Bladder microvascular endothelial cell (primary cell): ENCODE results near the gene DDA1. TPM values are rescaled to one million over a fixed set of nuclear protein-coding genes. Genes with fewer than 3 reads are reported as not detected.

ENCODE experiments used
- total RNA-seq: library from RNA; depleted of rRNA; stranded (reverse); fragments of >200 nt; gene quantifications from 2 replicates; pipeline ENCODE4 v1.2.3, GENCODE V29; 2014

The DDA1 gene
- 14.4 and 38.8 TPM in 2 replicates for total RNA-seq

GRCh38 chr19:17309198-17309964 lies at the start of gene DDA1:
Gene DDA1 (plus strand): TSS chr19:17309563. CDS start chr19:17309655, 92 bp downstream.

GRCh38 chr19:17264641-17264979 lies 44.8 kb upstream of the DDA1 start, which contains the start of gene USHBP1:
Gene USHBP1 (minus strand): TSS chr19:17264745. CDS start chr19:17264299, 446 bp downstream.

GRCh38 chr19:17266975-17267788 lies 42.2 kb upstream of the DDA1 start, which contains the start of gene BABAM1:
Gene BABAM1 (plus strand): TSS chr19:17267443. CDS start chr19:17268807, 1,364 bp downstream.

DNA sequence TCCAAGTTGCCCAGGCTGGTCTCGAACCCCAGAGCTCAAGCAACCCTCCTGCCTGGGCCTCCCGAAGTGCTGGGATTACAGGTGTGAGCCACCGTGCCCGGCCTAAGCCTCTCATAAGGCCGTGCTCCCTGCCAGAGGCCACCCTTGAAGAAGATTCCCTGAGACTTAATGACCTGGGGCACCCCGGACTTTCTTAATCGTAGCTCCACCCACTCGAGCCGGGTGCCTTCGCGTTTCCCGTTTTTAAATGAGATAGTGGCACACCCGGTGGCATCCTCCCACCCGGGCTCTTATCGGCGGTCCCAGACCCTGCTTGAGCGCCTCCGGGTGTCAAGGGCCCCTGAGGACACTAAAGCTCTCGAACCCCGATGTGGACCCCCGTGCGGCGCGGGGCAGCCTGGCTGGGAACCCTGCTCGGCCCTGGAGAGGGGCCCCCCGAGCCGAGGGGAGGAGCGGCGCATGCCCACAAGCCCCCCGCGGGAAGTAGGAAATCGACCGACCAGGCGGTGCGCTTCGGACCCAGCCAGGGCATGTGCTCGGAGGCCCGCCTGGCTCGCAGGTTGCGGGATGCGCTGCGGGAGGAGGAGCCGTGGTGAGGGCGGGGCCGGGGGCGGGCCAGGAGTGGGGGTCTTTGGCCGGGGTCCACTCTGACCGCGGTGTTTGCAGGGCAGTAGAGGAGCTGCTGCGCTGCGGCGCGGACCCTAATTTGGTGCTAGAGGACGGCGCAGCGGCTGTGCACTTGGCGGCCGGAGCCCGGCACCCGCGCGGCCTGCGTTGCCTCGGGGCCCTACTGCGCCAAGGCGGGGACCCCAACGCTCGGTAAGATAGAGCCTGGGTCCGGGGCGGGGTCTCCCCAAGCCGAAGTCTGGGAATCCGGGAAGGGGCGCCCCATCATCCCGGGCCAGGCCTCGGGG lies 27.7 kb upstream of the DDA1 start, which contains the start of gene ANKLE1:
TSS of gene ANKLE1 (plus strand) at position 511 of the 914 bp plus-strand sequence. CDS start at position 531, 20 bp downstream.

DNA sequence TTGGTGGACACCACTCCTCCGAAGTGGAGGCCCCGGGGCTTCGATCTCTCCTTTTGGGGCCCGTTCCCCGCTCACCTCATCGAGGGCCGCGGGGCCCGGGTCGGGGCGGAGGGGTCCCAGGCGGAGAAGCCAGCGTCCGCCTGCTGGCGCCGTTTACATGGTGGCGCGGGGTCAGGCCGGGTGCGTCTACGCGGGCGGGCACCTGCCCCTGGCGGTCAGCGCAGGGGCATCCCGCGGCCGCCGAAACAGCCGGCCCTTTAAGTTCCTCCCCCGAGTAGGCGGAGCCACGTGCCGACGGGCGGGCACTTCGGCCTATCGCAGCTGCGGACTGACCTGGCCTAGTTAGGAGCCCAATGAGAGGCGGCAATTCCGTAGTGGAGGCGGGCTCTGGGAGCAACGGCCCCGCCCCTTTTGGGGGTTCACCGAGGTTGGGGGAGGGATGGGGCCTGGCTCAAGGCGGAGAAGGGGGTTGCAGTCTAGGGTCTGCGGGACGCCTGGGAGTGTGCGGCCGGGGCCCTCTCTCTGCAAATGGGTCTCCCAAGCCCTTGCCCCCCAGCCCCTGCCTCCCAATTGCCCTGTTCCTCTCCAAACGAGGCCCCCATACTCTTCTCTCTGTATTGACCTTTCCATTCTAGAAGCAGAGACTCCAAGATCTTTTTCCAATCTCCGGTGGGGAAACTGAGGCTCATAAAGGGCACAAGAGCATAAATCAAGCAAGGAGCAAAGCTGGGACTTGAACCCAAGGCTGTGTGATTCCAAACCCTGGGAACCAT lies 6.0 kb upstream of the DDA1 start, which contains the start of gene ABHD8:
TSS of gene ABHD8 (minus strand) at position 259 of the 773 bp plus-strand sequence. CDS start 1,809 bp downstream, outside the sequence.

DNA sequence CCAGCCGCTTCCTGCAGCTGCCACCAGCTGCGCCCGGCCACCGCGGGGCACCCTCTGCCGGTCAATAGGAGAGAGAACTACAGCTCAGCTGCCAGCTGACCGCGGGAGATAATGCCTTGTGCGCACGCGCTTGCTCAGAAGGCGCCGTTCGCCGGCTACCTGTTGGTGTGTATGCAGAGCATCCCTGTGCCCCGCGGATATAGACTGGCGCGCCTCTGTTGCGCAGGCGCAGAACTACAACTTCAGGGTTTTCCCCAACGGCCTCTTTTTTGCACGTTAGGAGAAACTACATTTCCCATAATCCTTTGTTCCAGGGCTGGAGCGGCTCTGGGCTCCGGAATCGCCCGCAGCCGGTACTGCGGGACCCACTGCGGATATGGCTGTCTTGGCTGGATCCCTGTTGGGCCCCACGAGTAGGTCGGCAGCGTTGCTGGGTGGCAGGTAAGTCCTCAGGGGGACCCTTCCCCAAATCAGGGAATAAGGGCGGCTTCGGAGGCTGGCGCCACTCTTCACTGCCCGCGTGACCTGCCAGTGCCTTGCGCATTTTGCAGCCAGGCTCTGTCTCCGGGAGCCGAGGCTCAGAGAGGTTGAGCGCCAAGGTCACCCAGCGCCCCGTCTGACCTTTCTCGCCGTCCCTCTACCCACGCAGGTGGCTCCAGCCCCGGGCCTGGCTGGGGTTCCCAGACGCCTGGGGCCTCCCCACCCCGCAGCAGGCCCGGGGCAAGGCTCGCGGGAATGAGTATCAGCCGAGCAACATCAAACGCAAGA lies 3.7 kb upstream of the DDA1 start, which contains the start of gene MRPL34:
TSS of gene MRPL34 (plus strand) at position 356 of the 768 bp plus-strand sequence. CDS start at position 377, 21 bp downstream.

DNA sequence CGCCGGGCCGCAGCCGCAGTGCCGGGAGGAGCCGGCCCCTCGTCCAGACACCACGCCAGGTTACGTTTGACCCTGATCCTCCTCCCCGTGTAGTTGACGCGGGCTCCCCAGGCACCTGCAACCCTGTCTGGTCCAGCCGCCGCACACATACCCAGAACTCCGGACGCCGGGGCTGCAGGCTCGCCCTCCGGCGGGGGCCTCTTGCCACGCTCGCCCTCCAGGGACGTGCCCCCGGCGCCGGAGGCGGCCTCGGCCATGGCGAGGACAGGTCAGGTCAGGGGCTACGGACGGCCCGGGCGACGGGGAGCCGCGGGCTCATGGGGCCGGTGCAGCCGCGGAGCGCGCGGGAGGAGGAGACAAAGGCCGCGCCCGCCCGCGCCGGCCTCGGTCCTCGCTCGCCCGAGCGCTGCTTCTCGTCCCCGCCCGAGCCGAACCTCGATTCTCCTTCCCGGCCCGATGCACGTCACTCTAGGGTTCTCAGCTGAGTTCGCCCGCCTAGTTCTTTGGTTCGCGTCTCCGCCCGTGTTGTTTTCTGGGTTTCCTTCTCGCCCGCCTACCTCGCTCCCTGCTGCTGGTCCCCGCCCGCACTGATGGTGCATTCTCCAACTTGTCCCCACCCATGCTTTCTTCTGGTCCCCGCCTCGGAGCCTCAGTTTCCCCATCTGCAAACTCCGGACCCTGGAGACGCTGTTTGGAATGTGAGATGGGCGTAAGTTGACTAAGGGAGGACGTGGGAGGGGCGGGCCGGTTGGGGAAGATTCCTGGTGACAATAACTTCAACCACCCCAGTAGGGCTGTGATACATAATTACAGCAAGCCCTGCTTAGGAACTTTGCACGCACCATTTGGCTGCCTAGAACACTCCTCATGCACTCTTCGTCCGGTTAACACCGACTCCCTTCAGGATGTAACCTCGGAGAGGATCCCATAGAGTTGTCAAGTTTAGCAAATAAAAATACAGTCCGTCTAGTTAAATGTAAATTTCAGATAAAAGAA lies 25.3 kb downstream of the DDA1 start, which contains the start of gene ANO8:
TSS of gene ANO8 (minus strand) at position 442 of the 996 bp plus-strand sequence. CDS start at position 257, 185 bp downstream.

GRCh38 chr19:17336872-17337674 lies 27.7 kb downstream of the DDA1 start, which contains the start of gene GTPBP3:
Gene GTPBP3 (plus strand): TSS chr19:17337553. CDS start chr19:17337612, 59 bp downstream.

Other genes starting within 250 kb of the DDA1 start
- 3.8 and 4.2 TPM in 2 replicates for gene HAUS8, start 234.1 kb upstream of the DDA1 start, total RNA-seq
- 38.7 and 75.2 TPM in 2 replicates for gene MYO9B, start 233.8 kb upstream of the DDA1 start, total RNA-seq
- 12.8 and 22.0 TPM in 2 replicates for gene USE1, start 94.2 kb upstream of the DDA1 start, total RNA-seq
- 1.5 and 2.1 TPM in 2 replicates for gene OCEL1, start 83.3 kb upstream of the DDA1 start, total RNA-seq
- gene NR2F6, start 63.6 kb upstream of the DDA1 start, total RNA-seq = 29.3 and 39.3 TPM in 2 replicates
- gene USHBP1, start 44.8 kb upstream of the DDA1 start, total RNA-seq = 27.4 and 34.0 TPM in 2 replicates
- gene BABAM1, start 42.1 kb upstream of the DDA1 start, total RNA-seq = 91.3 and 113 TPM in 2 replicates
- 0.49 and 0.76 TPM in 2 replicates for gene ANKLE1, start 27.7 kb upstream of the DDA1 start, total RNA-seq
- 5.2 and 7.2 TPM in 2 replicates for gene ABHD8, start 6.1 kb upstream of the DDA1 start, total RNA-seq
- gene MRPL34, start 3.7 kb upstream of the DDA1 start, total RNA-seq = 16.3 and 24.4 TPM in 2 replicates
- gene ANO8, start 25.3 kb downstream of the DDA1 start, total RNA-seq = 2.4 and 6.1 TPM in 2 replicates
- gene GTPBP3, start 28.0 kb downstream of the DDA1 start, total RNA-seq = 10.4 and 32.6 TPM in 2 replicates
- 11.8 and 12.5 TPM in 2 replicates for gene PLVAP, start 67.8 kb downstream of the DDA1 start, total RNA-seq
- gene CCDC194, start 84.6 kb downstream of the DDA1 start, total RNA-seq = not detected in 2 replicates
- 36.9 and 54.1 TPM in 2 replicates for gene BST2, start 96.1 kb downstream of the DDA1 start, total RNA-seq
- 20.9 and 36.8 TPM in 2 replicates for gene MVB12A, start 110.5 kb downstream of the DDA1 start, total RNA-seq
- not detected in 2 replicates for gene TMEM221, start 139.1 kb downstream of the DDA1 start, total RNA-seq
- gene NXNL1, start 151.4 kb downstream of the DDA1 start, total RNA-seq = not detected in 2 replicates
- gene SLC27A1, start 161.0 kb downstream of the DDA1 start, total RNA-seq = 10.0 and 30.6 TPM in 2 replicates
- 49.5 and 52.9 TPM in 2 replicates for gene PGLS, start 202.1 kb downstream of the DDA1 start, total RNA-seq
- gene COLGALT1, start 246.1 kb downstream of the DDA1 start, total RNA-seq = 107 and 188 TPM in 2 replicates